ENCODE measurements around the gene POLG.

POLG gene

GRCh38 chr15:89358755-89359439 lies 24.3 kb upstream of the POLG start:
- DNase-seq (ENCODE audit: low spot score) = peak; percentile 80
- Histone ChIP-seq H3K4me3 (peak overlapping the region; percentile 76), H3K27ac (no peak overlapping the region)
- TF ChIP-seq, protein P1, sequence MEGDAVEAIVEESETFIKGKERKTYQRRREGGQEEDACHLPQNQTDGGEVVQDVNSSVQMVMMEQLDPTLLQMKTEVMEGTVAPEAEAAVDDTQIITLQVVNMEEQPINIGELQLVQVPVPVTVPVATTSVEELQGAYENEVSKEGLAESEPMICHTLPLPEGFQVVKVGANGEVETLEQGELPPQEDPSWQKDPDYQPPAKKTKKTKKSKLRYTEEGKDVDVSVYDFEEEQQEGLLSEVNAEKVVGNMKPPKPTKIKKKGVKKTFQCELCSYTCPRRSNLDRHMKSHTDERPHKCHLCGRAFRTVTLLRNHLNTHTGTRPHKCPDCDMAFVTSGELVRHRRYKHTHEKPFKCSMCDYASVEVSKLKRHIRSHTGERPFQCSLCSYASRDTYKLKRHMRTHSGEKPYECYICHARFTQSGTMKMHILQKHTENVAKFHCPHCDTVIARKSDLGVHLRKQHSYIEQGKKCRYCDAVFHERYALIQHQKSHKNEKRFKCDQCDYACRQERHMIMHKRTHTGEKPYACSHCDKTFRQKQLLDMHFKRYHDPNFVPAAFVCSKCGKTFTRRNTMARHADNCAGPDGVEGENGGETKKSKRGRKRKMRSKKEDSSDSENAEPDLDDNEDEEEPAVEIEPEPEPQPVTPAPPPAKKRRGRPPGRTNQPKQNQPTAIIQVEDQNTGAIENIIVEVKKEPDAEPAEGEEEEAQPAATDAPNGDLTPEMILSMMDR (IDR thresholded peaks at IDR 0.05) = peak; percentile 97

GRCh38 chr15:89358435-89358754 lies 23.8 kb upstream of the POLG start:
- TF ChIP-seq, protein P1 (IDR thresholded peaks at IDR 0.05) = no peak
- H3K4me3 ChIP-seq = peak overlapping the region; percentile 76

GRCh38 chr15:89356634-89357298 lies 22.1 kb upstream of the POLG start:
- no peak for DNase-seq (ENCODE audit: low spot score)
- Histone ChIP-seq H3K27ac (no peak overlapping the region), H3K4me3 (no peak overlapping the region)
- TF ChIP-seq, protein P1 (IDR thresholded peaks at IDR 0.05) = no peak

More at GRCh38 chr15:89358435-89358754, 23.8 kb upstream of the POLG start:
- no peak overlapping the region for H3K27ac ChIP-seq
- DNase-seq (ENCODE audit: low spot score) = no peak

DNA sequence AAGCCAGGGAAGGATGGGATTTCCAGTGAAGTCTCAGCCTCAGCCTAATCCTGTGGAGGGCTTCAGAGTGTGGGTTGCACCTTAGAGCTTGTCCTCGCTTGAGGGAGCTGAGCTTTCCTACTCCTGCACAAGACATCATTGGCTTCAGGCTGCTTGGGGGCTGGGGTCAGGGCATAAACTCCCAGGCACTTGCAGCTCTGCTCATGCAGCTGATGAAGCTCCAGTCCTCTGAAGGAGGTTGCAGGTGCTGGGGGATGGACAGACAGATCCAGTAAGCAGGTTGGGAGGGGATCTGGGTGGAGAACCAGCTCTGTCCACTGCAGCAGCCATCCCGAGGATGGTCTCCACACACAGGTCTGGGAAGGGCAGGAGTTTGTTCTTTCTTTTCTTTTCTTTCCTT lies 19.4 kb upstream of the POLG start:
- Histone ChIP-seq H3K4me3 (no peak overlapping the region), H3K27ac (no peak overlapping the region)
- no peak for DNase-seq (ENCODE audit: low spot score)
- TF ChIP-seq, protein P1 (IDR thresholded peaks at IDR 0.05) = no peak

- Histone ChIP-seq H3K27ac (no peak overlapping the region), H3K4me3 (no peak overlapping the region)
- DNase-seq (ENCODE audit: low spot score) = no peak
- TF ChIP-seq, protein P1 (IDR thresholded peaks at IDR 0.05) = no peak
Observed at GRCh38 chr15:89352476-89352875, 17.9 kb upstream of the POLG start.

GRCh38 chr15:89349206-89349558 lies 14.6 kb upstream of the POLG start:
- no peak for DNase-seq (ENCODE audit: low spot score)
- TF ChIP-seq, protein P1 (IDR thresholded peaks at IDR 0.05) = no peak

More at GRCh38 chr15:89349206-89349558, 14.6 kb upstream of the POLG start:
- H3K4me3 ChIP-seq = no peak overlapping the region
- no peak overlapping the region for H3K27ac ChIP-seq

Measured in coronary artery (tissue), 2 donors.